GM12874 (cell line): ENCODE results near the gene SNX5.

Source experiments
- CTCF ChIP-seq: IDR thresholded peaks from 2 replicates; pipeline ENCODE4 v1.5.1; 2011; ENCODE audit warnings: low read depth, mild to moderate bottlenecking, control low read depth, low read length, moderate library complexity; ENCODE audit not compliant: insufficient read depth

SNX5 gene

GRCh38 chr20:18001131-18001921 lies 32.7 kb upstream of the SNX5 start:
- TF ChIP-seq CTCF = no peak

- TF ChIP-seq CTCF = no peak
These were observed 31.0 kb upstream of the SNX5 start for GRCh38 chr20:17999566-17999965.

DNA sequence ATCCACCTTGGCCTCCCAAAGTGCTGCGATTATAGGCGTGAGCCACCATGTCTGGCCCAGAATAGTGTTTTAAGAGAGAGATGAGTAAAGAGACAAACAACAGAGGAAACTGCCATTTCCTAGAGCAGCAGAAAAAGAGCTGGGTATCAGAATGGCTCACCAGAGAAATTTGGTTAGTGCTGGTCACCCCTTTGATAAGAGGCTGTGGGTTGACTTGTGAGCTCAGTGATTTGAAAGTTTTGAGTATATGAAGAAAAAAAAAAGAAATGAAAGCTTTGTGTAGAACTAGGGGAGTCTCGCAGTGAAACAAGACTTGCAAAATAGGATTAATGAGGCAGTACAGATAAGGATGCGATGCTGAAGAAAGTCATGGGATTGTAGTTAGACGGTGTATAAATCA lies 29.9 kb upstream of the SNX5 start:
- no peak for TF ChIP-seq CTCF

DNA sequence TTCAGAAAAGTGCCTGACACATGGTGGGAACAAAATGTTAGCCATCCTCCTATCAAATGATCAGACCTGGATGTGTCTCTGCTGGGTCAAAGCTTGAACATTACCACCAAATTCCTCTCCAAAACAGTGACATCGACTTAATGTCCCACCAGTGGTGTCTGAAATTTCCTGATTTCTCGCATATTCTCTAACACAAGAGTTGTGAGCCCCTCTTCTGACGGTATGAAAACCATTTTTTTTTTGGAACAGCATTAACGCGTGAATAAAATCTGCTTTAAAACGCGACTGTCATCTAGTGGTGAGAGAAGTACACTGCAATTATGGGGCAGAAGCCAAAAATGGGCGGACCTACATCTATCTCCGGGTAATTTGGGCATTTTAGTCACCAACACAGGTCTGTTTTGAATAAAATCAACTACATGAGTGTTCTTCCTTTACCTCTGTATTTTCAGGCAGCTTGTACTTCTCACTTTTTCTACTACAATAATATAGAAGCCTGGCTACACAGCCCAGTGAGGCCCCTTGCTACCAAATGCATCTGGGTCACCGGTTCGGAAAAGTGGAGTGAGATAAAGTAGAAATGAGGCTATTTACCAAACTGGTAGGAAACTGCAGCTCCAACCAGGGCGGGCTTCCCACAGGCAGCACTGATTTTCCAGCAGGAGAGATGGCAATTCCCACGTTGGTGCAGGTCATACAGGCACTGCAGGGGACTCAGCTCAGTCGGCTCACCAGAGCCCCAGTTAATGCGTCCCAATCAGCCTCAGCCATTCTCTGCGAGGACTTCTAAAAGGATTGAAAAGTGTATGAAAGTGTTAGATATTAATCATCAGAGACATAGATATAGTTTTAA lies 27.6 kb upstream of the SNX5 start:
- TF ChIP-seq CTCF = peak; percentile 90

DNA sequence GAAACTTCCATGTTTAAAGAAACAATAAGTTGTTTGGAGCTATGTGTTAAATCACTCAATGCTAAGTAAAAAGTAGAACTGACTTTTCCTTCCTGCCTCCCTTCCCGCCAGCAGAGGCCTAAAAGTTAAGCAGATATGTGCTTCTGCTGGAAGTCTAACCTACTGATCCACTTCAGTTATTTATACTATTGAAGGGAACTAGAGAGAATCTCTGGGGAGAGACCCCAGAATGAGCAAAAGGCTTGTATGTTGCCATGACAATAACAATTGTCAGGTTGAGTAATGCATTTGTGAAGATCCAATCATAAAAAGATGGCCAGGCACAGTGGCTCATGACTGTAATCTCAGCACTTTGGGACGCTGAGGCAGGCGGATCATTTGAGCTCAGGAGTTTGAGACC lies 25.0 kb upstream of the SNX5 start:
- TF ChIP-seq CTCF = no peak

- no peak for TF ChIP-seq CTCF
These were observed 24.4 kb upstream of the SNX5 start for GRCh38 chr20:17992847-17993513.

DNA sequence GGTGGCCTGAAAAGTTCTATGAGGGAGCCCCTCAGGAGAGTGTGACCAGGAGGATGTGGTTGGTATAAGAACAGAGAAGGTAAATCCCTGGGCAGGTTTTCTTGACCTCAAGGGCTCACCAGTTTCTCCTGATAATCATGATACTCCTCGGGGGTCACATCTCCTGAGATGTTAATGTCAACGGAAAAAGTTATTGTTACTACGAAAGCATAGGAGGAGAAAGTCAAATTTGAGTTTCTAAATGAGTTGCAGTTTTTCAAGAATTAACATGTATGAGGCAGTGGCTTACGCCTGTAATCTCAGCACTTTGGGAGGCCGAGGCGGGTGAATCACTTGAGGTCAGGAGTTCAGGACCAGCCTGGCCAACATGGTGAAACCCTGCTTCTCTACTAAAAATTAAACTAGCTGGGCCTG lies 23.6 kb upstream of the SNX5 start:
- TF ChIP-seq CTCF = no peak
